HEK293 (cell line): Measurements from ENCODE around the gene SELENOW.

Source experiments
- CTCF ChIA-PET: fragments of 350-600 bp; formaldehyde crosslinking; extraction: SDS; loops from one replicate; lab custom pipeline; 2021; ENCODE audit warnings: antibody characterized with exemption; lab: Yijun Ruan, JAX
- POLR2A ChIA-PET: fragments of 300-600 bp; formaldehyde crosslinking; extraction: SDS; loops from one replicate; lab custom pipeline; 2020; ENCODE audit warnings: antibody characterized with exemption, inconsistent platforms; lab: Yijun Ruan, JAX
- H3K27ac ChIP-seq: fragments of 200-500 bp; sonication (Bioruptor generic); 2 replicates; pipeline ENCODE4 v1.5.1; 2014; ENCODE audit warnings: low read depth, low read length, control low read depth, inconsistent platforms; ENCODE audit errors: extremely low read depth
- H3K36me3 ChIP-seq, 2 experiments: fragments of 200-500 bp in 1 of 2; sonication (Bioruptor generic) in 1 of 2; 1 replicate in 1 of 2; 2 replicates in 1 of 2; pipeline ENCODE4 v1.5.1; 2014 to 2017; ENCODE audit warnings: inconsistent platforms in 2 of 2, low read length in 2 of 2; ENCODE audit not compliant: control insufficient read depth in 2 of 2, insufficient read depth in 1 of 2
- H3K4me1 ChIP-seq: fragments of 200-500 bp; sonication (Bioruptor generic); 2 replicates; pipeline ENCODE4 v1.5.1; 2014; ENCODE audit warnings: mild to moderate bottlenecking, low read length, inconsistent platforms; ENCODE audit not compliant: control insufficient read depth, insufficient read depth
- H3K4me3 ChIP-seq: 2 replicates; pipeline ENCODE4 v1.5.1; 2011; ENCODE audit warnings: low read depth, mild to moderate bottlenecking, control low read depth, low read length, moderate library complexity
- H3K9me3 ChIP-seq: fragments of 200-500 bp; sonication (Bioruptor generic); 2 replicates; pipeline ENCODE4 v1.5.1; 2014; ENCODE audit warnings: low read depth, low read length, inconsistent platforms; ENCODE audit not compliant: control insufficient read depth, insufficient read depth
- KLF1 ChIP-seq: fragments of 450-650 bp; formaldehyde crosslinking; IDR thresholded peaks from 2 replicates; pipeline ENCODE4 v1.5.1; 2016; ENCODE audit warnings: missing biosample characterization, missing genetic modification characterization
- KLF9 ChIP-seq: fragments of 450-650 bp; formaldehyde crosslinking; IDR thresholded peaks from 2 replicates; pipeline ENCODE4 v1.5.1; 2016; ENCODE audit warnings: missing biosample characterization, missing genetic modification characterization, low read depth
- SCRT2 ChIP-seq: fragments of 450-650 bp; formaldehyde crosslinking; IDR thresholded peaks from 2 replicates; pipeline ENCODE4 v1.5.1; 2016; ENCODE audit warnings: missing biosample characterization, missing genetic modification characterization
- ZEB2 ChIP-seq: fragments of 450-650 bp; formaldehyde crosslinking; IDR thresholded peaks from 2 replicates; pipeline ENCODE4 v1.5.1; 2016; ENCODE audit warnings: missing biosample characterization, missing genetic modification characterization
- ZNF169 ChIP-seq: fragments of 450-650 bp; formaldehyde crosslinking; IDR thresholded peaks from 2 replicates; pipeline ENCODE4 v1.5.1; 2016; ENCODE audit warnings: missing biosample characterization, missing genetic modification characterization
- ZNF214 ChIP-seq: fragments of 450-650 bp; formaldehyde crosslinking; IDR thresholded peaks from 2 replicates; pipeline ENCODE4 v1.5.1; 2017; ENCODE audit warnings: missing biosample characterization, mild to moderate bottlenecking, missing genetic modification characterization, borderline replicate concordance
- ZNF341 ChIP-seq: fragments of 450-650 bp; formaldehyde crosslinking; IDR thresholded peaks from 2 replicates; pipeline ENCODE4; 2016; ENCODE audit warnings: low read depth, missing biosample characterization, missing genetic modification characterization
- ZNF549 ChIP-seq: fragments of 450-650 bp; IDR thresholded peaks from 2 replicates; pipeline ENCODE4 v1.5.1; 2018; ENCODE audit warnings: missing biosample characterization, missing genetic modification characterization, mild to moderate bottlenecking, inconsistent platforms, moderate library complexity
- ZNF558 ChIP-seq: fragments of 450-650 bp; formaldehyde crosslinking; IDR thresholded peaks from 2 replicates; pipeline ENCODE4 v1.5.1; 2016; ENCODE audit warnings: missing biosample characterization, missing genetic modification characterization
- ZNF610 ChIP-seq: fragments of 450-650 bp; formaldehyde crosslinking; IDR thresholded peaks from 2 replicates; pipeline ENCODE4 v1.5.1; 2016; ENCODE audit warnings: missing biosample characterization, missing genetic modification characterization, borderline replicate concordance
- ZNF626 ChIP-seq: fragments of 450-650 bp; sonication (Bioruptor Pico); formaldehyde crosslinking; IDR thresholded peaks from 2 replicates; pipeline ENCODE4 v1.5.1; 2018; ENCODE audit warnings: missing biosample characterization, missing genetic modification characterization, inconsistent platforms
- ZXDB ChIP-seq: fragments of 450-650 bp; formaldehyde crosslinking; IDR thresholded peaks from 2 replicates; pipeline ENCODE4 v1.5.1; 2016; ENCODE audit warnings: missing biosample characterization, missing genetic modification characterization

SELENOW gene

DNA sequence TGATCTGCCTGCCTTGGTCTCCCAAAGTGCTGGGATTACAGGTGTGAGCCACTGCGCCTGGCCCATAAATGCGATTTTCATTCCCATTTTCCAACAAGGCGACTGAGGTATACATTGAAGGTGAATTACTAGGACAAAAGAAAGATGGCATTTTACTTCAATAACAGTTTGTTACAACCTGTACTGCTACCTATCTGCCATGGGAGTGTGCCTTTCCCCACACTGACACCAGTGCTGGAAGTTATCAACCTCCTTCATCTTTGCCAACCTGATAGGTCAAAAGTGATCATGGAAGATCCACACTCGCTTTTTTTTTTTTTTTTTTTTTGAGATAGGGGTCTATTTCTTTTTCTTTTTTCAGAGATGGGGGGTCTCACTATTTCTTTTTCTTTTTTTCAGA, 54.2 kb downstream of the SELENOW start:
- Histone ChIP-seq H3K36me3 (no peaks in the 10 kb centered on the region), H3K4me3 (no peak overlapping the region), H3K9me3 (no peaks in the 10 kb centered on the region), H3K27ac (no peak overlapping the region), H3K4me1 (no peaks in the 10 kb centered on the region)
- CTCF ChIA-PET: no interaction called here
- POLR2A ChIA-PET: no interaction called here
- TF ChIP-seq SCRT2 (no peak), ZNF214 (tag by site-specific recombination) (no peak), ZNF610 (tag by site-specific recombination) (no peak), ZXDB (no peak), KLF9 (tag by site-specific recombination) (no peak), ZNF558 (tag by site-specific recombination) (no peak), ZNF549 (tag by site-specific recombination) (no peak), ZNF626 (tag by site-specific recombination) (no peak), ZNF341 (no peak), KLF1 (no peak), ZEB2 (tag by site-specific recombination) (no peak), ZNF169 (no peak)
